HG03175 (cell line): ENCODE data around the gene SCNN1B.
"Not testable (repeated sequence)": the region's sequence is repeated elsewhere in the genome, so short reads cannot be mapped to it uniquely, and the experiment has no call there.

Experiments used
- ATAC-seq: cut with Tn5 transposase; IDR thresholded peaks from one replicate; pipeline ENCODE4 v1.9.1; 2021; ENCODE audit warnings: mild to moderate bottlenecking, moderate library complexity; ENCODE audit not compliant: unreplicated experiment

The SCNN1B gene, protein sequence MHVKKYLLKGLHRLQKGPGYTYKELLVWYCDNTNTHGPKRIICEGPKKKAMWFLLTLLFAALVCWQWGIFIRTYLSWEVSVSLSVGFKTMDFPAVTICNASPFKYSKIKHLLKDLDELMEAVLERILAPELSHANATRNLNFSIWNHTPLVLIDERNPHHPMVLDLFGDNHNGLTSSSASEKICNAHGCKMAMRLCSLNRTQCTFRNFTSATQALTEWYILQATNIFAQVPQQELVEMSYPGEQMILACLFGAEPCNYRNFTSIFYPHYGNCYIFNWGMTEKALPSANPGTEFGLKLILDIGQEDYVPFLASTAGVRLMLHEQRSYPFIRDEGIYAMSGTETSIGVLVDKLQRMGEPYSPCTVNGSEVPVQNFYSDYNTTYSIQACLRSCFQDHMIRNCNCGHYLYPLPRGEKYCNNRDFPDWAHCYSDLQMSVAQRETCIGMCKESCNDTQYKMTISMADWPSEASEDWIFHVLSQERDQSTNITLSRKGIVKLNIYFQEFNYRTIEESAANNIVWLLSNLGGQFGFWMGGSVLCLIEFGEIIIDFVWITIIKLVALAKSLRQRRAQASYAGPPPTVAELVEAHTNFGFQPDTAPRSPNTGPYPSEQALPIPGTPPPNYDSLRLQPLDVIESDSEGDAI

GRCh38 chr16:23302045-23302956 lies at the start of gene SCNN1B:
Gene SCNN1B, plus strand, starts transcription at chr16:23302302. Its CDS starts 46,298 bp downstream, at chr16:23348600.
- ATAC-seq, result no peak

DNA sequence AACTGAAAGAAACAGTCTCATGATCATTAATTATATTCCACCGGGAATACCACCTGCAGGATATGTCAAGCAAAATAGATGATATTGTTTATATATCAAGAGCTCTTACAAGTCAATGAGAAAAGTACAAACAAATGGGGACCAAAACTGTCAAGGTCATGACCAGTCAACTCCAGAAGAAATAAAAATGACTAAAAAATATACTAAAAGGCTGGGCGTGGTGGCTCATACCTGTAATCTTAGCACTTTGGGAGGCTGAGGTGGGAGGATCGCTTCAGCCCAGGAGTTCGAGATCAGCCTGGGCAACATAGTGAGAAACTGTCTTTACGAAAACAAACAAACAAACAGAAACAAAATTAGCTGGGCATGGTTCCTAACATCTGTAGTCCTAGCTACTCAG lies 49.8 kb upstream of the SCNN1B start:
- no peak for ATAC-seq

GRCh38 chr16:23253650-23254049 lies 48.5 kb upstream of the SCNN1B start:
- ATAC-seq, result not testable (repeated sequence)

DNA sequence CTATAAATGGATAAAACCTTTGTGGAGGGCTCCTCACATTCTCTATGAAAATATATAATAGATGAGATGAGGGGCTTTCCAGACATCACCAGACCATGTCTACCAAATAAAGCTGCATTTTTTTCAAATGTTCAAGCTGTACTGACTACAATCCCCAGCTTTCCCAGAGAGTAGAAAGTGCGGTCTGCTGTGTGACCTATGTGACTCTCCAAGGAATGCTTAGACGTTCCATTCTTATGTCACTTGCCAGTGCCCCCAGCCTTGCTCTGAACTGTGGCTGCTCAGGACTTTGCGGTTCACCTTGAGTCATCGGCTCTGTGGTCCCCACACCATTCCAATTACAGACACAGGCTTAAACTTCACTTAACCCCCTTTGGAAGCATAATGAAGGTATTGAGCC lies 47.8 kb upstream of the SCNN1B start:
- no peak for ATAC-seq

GRCh38 chr16:23255000-23255399 lies 47.1 kb upstream of the SCNN1B start:
- no peak for ATAC-seq

DNA sequence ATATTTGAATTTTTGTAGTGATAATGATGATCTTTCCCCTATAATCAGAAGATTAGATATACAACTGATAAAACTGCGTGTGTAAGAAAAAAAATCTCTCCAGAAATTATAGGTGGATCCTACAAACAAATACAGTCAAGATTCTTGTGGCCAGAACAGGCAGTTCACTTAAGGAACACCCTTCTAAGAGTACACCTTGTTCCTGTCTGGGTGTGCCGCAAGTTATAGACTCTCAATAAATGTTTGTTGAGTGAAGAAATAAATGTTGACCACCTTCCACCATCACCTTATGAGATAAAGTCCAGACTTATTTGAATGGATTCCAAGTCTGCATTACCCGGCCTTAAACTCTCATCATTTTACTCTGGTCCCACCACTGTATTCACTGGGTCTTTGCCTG lies 45.7 kb upstream of the SCNN1B start:
- ATAC-seq, result no peak

- ATAC-seq, result no peak
Measured at GRCh38 chr16:23257682-23258081, 44.4 kb upstream of the SCNN1B start.

DNA sequence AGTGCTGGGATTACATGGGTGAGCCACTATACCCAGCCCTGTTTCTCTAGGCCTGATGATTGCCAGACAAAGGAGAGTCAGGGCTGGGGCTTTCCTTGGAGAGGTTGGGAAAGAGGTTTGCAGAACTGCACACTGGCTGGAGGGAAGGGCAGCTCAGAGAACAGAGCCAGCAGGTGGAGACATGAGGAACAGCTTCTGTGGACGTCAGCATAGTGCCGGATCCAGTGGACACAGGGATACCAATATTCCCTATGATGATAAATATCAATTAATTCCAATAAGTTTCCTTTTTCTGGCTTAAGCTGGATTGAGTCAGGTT lies 43.2 kb upstream of the SCNN1B start:
- ATAC-seq, result no peak

- no peak for ATAC-seq
Measured at GRCh38 chr16:23267647-23268046, 34.5 kb upstream of the SCNN1B start.

DNA sequence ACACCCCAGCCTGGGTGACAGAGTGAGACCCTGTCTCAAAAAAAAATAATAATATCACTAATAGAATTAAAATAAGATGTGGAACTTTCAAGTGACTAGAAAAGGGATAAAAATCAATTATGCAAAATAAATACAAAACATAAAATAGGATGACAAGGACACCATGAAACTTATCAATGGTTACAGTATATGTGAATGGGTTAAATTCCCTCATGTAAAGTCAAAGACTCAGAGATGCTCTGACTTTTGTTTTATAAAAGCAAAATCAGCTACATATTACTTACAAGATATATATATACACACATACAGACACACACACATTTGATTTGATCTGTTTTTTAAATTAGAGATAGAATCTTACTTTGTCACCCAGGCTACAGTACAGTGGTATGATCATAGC lies 33.5 kb upstream of the SCNN1B start:
- ATAC-seq, result no peak

GRCh38 chr16:23269248-23269953 lies 32.7 kb upstream of the SCNN1B start:
- no peak for ATAC-seq

DNA sequence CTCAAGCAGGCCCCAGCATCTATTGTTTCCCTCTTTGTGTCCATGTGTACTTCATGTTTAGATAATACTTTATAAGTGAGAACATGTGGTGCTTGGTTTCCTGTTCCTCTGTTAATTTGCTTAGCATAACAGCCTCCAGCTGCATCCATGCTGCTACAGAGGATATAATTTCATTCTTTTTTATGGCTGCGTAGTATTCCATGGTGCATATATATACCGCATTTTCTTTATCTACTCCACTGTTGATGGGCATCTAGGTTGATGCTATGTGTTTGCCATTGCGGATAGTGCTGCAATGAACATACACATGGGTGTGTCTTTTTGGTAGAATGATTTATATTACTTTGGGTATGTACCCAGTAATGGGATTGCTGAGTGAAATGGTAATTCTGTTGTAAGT lies 31.4 kb upstream of the SCNN1B start:
- ATAC-seq, result no peak

DNA sequence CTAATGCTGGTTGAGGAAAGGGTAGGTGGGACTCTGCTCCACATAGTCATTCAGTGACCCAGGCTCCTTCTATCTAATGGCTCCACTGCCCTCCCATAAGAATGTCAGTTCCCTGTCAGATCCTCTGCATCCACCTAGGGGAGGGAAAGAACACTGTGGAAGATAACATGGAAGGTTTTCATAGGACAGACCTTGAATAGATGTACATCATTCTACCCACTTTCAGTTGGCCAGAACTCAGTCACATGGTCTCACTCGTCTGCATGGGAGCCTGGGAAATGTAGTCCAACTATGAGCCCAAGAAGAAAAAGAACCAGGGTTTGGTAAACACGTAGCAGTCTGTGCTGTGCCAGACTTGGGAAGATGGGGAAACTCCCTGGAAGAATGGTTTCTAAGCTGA lies 27.1 kb upstream of the SCNN1B start:
- ATAC-seq, result no peak

- ATAC-seq, result no peak
Measured at GRCh38 chr16:23276821-23277220, 25.3 kb upstream of the SCNN1B start.

DNA sequence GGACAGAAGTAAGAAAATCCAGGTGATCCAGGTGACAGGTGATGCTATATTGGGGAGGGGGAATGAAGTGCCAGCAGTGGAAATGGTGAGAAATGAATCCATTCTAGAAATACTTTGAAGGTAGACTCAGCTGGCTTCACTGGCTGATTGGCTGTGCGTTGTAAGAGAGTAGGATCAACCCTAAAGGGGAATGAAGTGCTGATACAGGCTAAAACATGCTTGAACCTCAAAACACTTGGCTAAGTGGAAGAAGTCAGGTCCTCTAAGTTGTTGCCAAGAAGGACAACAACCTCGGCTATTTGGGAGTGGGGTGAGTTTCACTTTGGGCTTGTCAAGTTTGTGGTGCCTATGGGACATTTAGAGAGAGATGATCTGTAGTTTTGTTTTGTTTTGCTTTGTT lies 24.1 kb upstream of the SCNN1B start:
- no peak for ATAC-seq

DNA sequence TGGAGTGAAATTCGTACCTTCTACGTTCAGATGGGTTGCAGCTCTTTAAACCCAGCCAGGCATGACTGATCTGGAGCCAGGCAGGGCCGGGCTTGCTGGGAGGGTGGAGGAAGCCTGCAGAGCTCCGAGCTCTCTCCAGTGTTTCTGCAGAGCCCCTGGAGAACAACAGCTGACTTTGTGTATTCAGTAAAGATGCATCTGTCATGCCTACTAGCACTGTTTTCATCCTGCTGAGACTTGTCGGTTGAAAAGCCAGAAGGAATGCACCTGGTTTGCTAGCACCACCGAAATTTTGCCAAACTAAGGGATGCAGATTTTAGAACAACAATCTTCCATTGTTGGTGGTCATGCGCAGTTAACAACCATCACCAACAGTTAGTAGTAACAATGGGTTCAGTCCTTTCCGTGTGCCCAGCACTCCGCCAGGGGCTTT lies 22.4 kb upstream of the SCNN1B start:
- no peak for ATAC-seq

DNA sequence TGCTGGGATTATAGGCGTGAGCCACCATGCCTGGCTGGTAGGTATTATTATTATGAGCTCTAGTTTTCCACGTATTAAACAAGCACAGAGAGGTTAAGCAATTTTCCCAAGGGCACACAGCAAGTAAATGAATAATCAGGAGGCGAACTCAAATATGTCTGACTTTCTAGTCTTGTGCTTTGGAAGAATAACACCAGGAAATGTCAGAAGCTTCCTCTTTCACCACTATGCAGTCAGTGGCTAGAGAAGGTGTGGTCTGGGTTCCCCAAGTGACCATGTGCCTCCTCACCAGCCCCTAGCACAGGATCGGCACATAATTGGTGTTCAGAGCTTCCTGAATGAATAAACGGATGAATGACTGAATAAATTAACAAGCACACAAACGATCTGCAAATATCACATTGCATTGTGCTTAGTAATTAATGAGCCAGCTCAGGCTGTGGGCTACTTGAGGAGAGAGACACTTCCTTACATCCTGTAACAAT lies 21.6 kb upstream of the SCNN1B start:
- ATAC-seq, result no peak

DNA sequence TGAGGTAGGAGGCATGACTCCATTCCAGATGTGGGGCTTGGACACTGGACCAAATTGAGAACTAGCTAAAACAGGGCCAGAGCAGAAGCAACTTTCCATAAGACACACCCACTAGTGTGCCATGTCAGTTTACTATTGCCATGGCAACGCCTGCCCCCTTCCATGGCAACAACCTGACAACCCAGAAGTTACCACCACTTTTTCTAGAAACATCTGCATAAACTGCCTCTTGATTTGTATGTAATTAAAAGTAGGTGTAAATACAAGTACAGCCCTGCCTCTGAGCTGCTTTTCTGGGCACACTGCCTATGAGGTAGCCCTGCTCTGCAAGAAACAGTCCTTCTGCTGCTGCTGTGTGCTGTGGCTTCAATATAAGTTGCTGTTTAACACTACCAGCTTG lies 19.5 kb upstream of the SCNN1B start:
- ATAC-seq, result no peak

- no peak for ATAC-seq
Measured at GRCh38 chr16:23283571-23283970, 18.5 kb upstream of the SCNN1B start.

GRCh38 chr16:23284584-23284983 lies 17.5 kb upstream of the SCNN1B start:
- no peak for ATAC-seq

DNA sequence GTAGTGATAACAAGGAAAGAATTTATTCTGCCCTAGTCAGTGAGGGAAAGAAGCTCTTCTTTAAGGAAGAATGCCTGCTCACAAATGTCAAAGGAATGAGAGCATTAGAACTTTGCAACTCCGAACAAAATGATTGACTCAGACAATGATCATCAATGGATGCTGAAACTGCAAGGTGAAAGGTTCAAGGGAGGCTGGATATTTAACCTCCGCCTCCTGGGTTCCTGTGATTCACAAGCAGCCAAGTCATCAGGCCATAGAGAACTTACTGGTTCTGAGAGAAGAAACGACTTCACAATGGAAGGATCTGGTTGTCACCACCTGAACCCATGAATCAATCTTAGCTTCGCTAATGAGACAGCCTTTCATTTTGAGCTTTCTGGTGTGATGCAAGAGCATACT lies 16.0 kb upstream of the SCNN1B start:
- no peak for ATAC-seq
